SKM-1 (cell line): ENCODE results near the gene CACNB1.
"Not testable (repeated sequence)": the region's sequence is repeated elsewhere in the genome, so short reads cannot be mapped to it uniquely, and the experiment has no call there.

ENCODE experiments used
- DNase-seq: peaks from one replicate; lab custom pipeline; 2025; ENCODE audit not compliant: unreplicated experiment; lab: John Stamatoyannopoulos, UW

CACNB1 gene

DNA sequence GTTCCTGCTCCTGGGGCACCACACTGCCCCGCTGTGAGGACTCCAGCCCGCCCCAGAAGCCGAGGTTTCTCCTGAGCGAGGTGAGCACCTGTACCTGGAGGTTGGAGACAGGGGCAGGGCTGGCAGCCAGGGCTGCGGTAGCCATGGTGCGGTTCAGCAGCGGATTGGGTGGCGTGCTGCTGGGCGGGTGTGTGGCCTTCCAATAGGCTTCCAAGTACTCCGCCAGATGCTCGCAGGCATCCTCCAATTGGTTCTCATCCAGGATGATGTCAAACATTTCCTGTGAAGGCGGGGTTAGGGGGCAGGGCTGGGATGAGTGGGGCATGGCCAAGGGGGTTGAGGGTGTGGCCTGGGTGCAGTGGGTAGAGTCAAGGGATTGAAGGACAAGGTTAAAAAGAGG, 20.2 kb downstream of the CACNB1 start:
- no peak for DNase-seq

DNA sequence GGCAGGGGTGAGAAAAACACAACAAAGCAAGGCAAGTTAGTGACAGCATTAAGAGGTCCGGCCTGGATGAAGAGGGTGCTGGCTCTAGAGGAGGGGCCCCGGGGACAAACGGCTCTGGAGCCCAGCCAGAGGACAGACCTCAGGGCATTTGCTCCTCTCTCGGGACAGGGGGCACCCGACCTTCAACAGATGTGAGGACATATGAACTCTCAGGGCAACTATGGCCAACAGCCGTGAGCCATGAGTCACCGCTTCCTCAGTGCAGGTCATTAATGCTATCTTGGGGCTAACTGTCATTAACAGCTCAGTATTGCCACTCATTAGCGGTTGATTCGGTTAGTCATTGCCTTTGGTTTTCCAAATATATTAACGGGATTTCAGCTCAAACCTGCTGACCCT, 21.8 kb downstream of the CACNB1 start:
- DNase-seq = no peak

DNA sequence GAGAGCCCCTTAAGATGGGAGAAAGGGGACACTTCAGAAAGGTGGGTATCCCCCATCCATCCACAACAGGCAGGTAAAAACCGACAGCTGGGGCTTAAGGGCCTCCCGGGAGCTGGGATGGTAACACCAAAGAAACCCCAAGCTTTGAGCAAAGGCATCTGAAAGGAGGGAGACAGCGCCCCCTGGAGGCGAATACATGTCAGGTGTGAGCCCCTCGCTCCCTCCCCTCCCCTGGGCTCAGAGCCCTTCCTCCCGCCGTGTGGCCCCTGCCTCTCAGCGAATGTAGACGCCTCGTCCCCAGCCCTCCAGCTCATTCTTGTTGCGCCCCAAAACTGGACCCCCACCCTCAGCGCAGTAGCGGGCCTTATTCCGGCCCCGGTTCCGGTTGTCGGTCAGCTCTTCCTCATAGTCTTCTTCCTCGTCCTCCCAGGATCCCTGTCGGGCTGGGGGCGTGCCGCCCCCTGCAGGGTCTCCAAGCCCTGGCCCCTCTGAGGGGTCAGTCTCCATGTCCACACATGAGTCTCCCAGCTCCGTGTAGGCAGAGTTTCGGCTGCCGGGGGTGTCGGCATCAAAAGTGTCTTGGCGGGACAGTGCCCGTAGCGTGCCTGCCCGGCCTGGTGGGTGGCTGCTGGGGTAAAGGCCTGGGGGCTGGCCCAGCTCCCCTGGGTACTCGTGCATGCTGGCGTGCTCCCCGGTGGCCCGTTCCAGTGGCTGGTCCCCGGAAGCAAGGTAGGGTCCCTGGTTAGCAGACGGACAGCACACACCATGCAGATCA, 22.4 kb downstream of the CACNB1 start:
- DNase-seq = peak; percentile 74

DNA sequence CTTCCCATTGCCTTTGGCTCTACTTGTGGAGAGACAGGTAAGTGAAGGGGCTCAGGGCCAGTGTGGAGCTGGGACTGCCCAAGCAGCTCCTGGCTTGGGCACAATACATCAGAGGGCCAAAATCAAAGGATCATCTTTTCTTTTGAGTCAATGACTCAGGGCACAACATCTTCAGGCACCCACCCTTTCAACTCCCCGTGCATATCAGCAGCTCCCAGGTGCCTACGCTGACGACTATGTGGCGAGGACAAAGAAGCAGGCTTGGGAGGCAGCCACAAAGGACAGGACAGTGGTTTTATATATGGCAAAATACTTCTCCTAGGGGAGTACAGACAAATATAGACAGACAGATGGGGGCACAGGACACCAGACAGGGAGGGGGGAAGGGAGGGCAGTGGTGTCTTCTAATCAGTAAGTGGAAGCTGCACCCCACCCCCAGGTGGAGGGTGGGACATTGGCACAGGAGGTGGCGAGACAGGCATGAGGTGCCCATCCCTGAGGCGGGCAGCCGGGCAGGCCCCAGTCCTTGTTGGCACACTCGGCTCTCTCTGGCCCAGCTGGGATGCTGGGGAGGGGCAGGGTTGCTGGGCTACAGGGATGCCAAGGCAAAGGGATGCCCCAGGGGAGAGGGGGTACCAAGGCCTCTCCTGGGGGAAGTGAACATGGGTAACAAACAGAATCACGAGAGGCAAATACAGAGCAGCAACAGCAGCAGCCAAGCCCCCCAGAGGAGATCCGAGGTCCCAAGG, 23.8 kb downstream of the CACNB1 start:
- no peak for DNase-seq

DNA sequence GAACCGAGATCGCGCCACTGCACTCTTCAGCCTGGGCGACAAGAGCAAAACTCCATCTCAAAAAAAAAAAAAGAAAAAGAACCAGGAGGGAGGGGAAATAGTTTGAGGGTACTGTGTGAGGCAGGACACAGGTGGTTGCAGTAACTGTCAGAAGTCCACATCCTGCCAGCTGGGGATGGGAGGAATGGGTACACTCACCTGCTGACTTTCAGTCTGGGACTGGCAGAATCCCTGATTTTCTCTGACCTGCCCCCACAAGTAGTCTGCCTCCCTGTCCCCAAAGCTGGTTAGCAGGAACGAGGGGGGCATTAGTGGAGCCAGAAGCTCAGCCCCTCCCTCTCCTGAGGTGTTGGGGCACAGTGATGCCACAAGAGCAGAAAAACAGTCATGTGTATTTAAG, 24.4 kb downstream of the CACNB1 start:
- no peak for DNase-seq

DNA sequence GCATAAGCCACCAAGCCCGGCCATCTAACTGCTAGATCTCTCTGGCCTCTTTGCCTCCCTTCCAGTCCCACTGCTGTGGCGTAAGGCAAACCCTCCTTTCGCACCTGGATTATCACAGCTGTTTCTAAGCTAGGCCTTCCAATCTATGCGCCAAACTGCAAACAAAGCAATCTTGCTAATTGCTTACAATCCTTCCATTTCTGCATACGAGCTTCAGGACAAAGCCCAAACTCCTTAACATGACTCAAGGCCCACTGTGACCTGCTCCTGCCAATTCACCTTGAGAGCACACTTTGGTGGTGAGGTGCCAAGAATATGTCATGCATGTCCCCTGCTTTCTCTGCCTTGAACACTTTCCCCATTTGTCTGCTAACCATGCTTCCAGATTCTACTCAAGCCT, 25.5 kb downstream of the CACNB1 start:
- no peak for DNase-seq

DNA sequence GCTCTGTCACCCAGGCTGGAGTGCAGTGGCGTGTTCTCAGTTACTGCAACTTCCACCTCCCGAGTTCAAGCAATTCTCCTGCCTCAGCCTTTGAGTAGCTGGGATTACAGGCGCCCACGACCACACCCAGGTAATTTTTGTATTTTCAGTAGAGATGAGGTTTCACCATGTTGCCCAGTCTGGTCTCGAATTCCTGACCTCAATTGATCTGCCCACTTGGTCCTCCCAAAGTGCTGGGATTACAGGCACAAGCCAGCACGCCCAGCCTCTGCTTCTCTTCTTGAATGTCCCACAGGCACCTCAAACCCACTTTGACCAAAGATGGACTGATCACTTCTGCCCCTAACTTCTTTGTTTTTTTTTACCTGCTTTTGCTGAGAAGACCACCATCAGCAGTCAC, 26.9 kb downstream of the CACNB1 start:
- DNase-seq = no peak

DNA sequence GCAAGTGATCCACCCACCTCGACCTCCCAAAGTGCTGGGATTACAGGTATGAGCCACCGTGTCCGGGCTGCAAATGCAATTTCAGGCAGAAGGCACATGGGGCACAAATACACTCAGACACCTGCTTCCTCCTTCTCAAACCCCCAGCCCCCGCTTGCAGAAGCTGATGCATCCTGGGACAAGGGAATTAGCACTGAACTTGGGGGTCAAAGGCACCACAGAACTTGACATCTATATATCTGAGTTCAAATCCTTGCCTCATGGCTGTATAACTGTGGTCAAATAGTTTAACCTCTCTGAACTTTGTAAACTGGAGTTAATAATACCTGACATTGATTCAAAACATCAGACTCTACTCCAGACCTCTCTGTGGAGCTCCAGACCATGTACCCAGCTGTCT, 27.4 kb downstream of the CACNB1 start:
- no peak for DNase-seq

DNA sequence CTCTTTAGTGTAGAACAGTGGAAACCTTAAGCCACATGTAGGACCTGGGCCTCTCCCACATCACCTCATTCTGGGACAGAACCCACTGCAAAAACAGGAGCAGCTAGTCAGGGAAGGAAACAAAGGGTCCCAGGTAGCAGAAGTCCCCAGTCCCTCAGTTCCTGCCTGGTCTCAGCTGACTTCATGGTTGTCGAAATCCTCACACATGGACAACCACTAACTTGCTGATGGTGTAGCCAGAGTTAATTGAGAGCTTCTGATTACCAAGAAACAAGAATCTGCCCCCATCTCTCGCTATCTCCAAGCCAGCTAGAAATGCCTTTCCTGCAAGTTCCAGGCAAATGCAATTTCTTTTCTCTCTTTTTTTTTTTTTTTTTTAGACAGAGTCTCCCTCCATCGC, 28.0 kb downstream of the CACNB1 start:
- DNase-seq = no peak

DNA sequence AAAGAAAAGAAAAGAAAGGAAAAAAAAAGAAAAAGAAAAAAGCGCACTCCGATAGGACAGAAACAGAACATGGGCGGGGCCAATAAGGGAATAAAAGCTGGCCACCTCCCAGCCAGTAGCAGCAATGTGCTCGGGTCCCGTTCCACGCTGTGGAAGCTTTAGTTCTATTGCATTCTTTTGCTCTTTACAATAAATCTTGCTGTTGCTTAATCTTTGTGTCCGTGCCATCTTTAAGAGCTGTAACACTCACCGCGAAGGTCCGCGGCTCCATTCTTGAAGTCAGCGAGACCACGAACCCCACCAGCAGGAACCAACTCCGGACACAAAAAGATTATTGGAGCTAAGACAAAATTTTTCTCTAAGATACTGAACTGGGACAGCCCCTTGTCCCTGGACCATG, 28.4 kb downstream of the CACNB1 start:
- DNase-seq = no peak

DNA sequence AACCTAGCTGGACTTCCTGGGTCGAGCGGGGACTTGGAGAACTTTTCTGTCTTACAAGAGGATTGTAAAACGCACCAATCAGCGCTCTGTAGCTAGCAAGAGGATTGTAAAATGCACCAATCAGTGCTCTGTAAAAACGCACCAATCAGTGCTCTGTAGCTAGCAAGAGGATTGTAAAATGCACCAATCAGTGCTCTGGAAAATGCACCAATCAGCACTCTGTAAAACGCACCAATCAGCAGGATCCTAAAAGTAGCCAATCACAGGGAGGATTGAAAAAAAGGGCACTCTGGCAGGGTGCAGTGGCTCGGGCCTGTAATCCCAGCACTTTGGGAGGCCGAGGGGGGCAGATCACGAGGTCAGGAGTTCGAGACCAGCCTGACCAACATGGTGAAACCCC, 29.0 kb downstream of the CACNB1 start:
- DNase-seq = not testable (repeated sequence)

DNA sequence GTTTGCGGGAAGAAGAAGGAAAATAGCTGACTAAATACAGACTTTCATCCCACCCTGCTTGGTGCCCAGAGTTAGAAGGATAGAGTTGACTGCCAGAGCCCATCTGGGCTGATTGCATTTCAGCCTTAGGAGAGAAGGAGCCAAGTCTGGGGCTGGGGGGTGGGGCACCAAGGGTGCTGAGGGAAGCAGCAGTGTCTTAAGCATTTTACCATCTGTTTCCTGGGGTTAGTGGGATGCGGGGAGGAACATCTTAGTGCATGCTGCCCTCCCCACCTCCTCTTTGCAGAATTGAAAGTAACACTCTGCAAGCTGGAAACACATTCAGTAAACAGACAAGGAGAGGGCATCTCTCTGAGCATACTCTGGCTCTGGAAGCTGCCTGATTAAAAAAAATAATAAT, 30.0 kb downstream of the CACNB1 start:
- peak; percentile 72 for DNase-seq

DNA sequence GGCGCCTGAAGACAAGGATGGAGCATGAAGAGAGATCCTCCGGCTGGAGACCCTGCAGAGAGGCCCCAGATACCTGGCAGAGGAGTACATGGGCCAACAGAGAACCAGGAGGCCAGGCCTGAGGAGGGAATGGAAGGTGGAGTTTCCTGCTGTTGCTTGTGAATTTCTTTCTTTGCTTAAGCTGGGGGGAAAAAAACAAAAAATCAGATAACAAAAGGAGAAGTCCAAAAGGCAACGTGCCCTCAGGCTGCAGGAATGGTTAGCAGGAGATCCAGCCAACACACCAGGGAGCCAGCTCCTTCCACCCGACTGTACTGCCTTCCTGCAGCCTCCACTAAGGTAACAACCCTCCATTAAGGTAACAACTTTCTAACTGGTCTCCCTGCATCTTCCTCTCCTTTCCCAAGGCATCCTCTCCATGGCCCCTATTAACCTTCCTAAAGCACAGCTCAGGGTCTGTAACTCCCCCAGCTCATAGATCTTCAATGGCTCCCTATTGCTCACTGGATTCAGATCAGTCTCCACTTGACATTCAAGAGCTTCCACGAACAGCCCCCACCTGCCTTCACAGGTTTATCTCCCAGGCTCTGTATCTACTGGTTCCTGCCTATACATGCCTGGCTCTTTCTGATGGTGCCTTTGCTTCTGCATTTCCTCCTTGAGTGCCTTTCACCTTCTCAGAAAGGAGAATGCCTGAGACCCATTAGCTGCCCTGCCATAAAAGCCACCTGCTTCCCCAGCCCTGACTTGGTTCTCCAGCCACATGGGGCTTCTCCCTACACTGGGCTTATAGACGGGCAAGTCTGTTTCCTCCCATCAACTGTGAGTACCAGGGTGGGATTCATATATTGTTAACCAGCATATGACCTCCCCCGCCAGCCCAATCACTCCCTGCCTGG, 30.8 kb downstream of the CACNB1 start:
- no peak for DNase-seq

DNA sequence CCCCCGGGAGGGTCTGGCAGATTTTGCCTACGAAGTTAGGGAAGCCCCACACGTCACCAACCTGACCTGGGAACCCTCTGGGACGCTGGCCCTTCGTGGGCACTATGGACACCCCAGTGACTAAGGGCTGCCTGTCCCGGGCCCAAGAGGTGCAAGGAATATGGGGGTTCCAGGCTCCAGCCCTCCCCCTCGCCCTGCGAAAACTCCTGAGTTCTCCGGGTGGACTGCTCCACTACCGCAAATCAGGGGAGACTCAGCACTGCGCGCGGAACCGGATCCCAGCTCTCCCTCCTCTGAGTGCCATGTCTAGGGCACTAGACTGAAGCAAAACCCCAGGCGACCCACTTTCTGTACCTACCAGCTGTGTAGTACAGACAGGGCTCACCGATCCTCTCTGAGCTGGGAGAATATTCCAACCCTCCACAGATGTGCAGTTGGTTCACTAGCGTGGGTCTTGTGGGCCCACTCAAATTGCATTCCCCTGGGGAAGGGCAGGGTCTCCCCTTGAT, 31.6 kb downstream of the CACNB1 start, which contains the start of gene ARL5C:
Gene ARL5C, minus strand, starts transcription at position 321 of the 509 bp plus-strand sequence. CDS start 401 bp downstream, outside the sequence.
- no peak for DNase-seq

DNA sequence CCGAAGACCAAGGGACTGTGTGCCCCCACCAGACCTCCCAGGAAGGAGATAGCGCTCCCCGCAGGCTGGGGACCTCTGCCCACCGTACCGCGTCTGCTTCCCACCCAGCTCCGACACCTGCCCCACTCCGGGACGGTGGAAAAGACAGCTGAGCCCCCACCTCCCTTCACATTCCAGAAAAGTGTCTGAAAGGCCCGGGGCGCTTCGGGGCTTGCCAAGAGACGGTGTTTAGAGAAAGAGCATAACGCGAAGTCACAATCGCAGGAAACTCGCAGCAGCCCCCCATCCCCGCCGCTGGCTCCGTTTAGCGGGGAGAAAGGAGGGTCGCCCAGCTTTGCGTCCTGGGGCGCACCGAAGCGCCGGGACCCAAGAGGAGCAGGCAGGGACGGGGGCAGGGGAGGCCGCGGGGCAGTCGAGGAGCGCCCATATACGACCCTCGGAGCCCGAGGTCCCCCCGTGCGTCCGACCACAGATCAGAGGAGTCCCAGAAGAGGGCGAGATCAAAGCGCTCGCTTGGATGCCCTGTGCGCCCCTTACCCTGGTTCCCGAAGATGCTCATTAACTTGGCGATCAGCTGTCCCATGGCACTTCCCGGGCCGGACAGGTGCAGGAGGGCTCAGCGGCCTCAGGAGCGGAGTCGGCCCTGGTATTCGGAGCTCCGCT, 32.2 kb downstream of the CACNB1 start:
- no peak for DNase-seq

DNA sequence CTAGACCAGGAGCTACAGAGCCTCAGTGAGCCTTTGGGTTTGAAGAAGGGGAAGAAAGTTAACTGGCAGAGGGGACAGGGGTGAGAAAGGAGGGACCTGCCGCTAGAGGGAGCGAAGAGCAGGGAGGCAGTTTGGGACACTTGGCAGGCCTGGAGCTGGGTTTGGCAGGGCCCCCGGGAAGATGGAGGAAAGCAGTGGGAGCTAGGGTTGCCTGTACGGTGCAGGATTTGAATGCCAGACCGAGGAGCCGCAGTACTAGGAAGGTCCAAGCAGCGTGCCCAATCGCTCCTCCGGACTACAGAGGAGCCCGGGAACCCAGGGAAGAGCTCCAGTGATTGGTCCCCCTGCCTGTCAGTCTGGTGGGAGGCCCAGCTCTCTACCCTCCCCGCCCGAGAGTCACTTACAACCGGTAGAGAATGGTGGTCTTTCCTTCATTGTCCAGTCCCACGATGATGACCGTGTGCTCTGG, 32.8 kb downstream of the CACNB1 start:
- DNase-seq = peak; percentile 88

DNA sequence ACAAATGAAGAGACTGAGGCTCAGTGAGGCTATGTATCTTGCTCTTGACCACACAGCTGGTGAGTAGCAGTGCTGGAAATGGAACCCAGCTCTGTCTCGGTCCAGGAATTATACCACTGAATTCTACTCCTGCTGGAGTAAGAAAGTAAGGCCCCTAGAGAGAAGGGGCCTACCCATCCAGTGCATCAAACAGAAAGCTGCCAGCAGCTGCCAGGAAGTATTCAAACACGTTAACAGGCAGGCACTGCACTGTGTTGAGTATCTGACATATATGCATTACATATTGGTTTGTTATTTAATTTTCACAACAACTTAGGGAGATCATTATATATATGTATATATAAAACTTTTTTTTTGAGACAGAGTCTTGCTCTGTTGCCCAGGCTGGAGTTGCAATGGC, 35.5 kb downstream of the CACNB1 start:
- DNase-seq = no peak

DNA sequence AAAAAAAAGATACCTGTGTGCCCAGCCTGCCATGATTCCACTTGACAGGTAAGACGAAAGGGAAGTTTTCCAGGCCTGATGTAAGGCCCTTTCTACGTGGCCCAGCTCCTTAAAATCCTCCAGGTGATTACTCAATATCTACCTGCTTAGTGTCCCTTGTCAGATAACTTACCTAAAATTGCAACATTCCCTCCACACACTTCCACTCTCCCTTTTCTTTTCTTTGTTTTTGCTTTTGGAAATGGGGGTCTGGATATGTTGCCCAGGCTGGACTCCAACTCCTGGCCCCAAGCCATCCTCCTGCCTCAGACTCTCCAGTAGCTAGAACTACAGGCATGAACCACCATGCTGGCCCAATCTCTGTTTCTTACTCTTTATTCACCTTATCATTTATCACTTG, 38.8 kb downstream of the CACNB1 start:
- DNase-seq = no peak

DNA sequence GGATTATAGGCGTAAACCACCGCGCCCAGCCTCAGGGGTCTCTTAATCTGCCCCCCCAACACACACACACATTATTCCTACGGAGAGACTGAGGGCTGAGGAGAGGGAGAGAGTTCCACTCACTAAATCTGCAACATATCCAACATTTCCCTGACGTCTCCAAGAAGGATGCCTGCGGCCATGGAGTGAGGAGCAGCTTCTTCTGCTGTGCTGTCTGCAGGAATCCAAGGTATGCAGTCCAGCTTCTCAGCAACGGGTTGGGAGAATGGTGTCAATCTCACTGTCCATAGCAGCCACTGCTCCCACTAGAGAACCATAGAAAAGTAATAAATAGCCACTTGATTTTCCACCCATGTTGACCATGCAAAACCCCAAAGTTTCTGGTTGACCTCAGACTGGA, 41.0 kb downstream of the CACNB1 start:
- no peak for DNase-seq

DNA sequence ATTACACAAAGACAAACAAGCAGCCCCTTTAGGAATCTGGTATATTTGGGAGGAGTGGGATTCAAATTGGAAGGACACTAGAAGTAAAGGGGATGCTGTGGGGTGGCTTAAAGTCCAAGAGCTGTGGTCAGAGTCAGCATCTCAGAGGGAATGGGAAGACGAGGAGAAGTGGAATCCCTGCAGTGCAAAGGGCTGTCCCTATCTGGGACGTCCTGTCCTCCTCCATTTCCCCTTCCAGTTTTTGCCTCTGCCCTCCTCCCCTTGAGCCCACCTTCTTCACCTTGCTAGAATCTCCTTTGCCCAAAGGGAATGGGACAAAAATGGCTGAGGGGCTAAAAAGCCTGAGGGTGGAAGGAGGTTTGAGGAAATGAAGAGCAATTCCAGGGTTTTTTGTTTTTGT, 41.8 kb downstream of the CACNB1 start:
- DNase-seq = no peak
